ENCODE data around the gene TENM3.

- TF ChIP-seq CTCF (IDR thresholded peaks at IDR 0.05), result no peak
- no peak for TF ChIP-seq POLR2A (IDR thresholded peaks at IDR 0.05)
Measured at GRCh38 chr4:182197611-182198010, 45.6 kb upstream of the TENM3 start.

Measured in adrenal gland (tissue), 5 donors.